Kidney epithelial cell (primary cell): Measurements from ENCODE around the gene AIFM3. TPM values are rescaled to one million over a fixed set of nuclear protein-coding genes. Genes with fewer than 3 reads are reported as not detected.
"Not testable (repeated sequence)": the region's sequence is repeated elsewhere in the genome, so short reads cannot be mapped to it uniquely, and the experiment has no call there.

Experiments used
- DNase-seq: peaks from one replicate; pipeline ENCODE4 v3.0.0-alpha.2; 2010; ENCODE audit warnings: low read depth
- H3K27me3 ChIP-seq: 2 replicates; pipeline ENCODE4 v1.6.0; 2011; ENCODE audit warnings: low read length; ENCODE audit not compliant: control insufficient read depth, insufficient read depth
- H3K36me3 ChIP-seq: 2 replicates; pipeline ENCODE4 v1.5.1; 2011; ENCODE audit warnings: low read length; ENCODE audit not compliant: control insufficient read depth, insufficient read depth
- H3K4me3 ChIP-seq: 2 replicates; pipeline ENCODE4 v1.5.1; 2011; ENCODE audit warnings: low read depth, mild to moderate bottlenecking, control low read depth, low read length
- total RNA-seq: library from RNA; depleted of rRNA; stranded (reverse); fragments of >200 nt; gene quantifications from 2 replicates; pipeline ENCODE4 v1.2.3, GENCODE V29; 2015
- TF ChIP-seq, protein P1 (sequence below): IDR thresholded peaks from 2 replicates; pipeline ENCODE4 v1.5.1; 2011; ENCODE audit warnings: mild to moderate bottlenecking, moderate library complexity, low read length, control low read depth, inconsistent platforms; ENCODE audit not compliant: insufficient read depth, poor library complexity, severe bottlenecking

AIFM3 gene
- total RNA-seq, 1 donor from 2014 or later, result 1.5 TPM

DNA sequence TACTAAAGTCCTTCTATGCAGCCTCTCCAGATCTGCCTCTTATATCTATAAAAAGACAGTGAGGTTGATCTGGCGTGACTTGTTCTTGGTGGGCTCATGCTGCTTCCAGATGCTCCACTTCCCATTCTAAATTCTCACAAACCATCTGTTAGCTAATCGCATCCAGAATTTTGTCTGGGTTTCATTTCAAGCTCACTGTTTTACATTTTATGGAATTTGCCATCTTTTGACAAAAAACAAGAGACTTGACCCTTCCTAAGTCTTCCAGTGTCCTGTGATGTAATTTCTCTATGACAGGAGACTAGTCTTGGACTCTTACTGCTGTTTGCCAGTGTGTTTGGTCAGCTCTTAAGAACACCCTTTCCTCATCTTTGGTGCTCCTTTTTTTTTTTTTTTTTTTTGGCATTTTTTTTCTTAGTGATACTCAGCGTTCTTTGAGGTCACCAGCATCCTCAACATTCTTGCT lies 26.8 kb upstream of the AIFM3 start:
- no peak for DNase-seq
- peaks cover 1% of the 10 kb centered on the region for H3K36me3 ChIP-seq
- TF ChIP-seq, protein P1, sequence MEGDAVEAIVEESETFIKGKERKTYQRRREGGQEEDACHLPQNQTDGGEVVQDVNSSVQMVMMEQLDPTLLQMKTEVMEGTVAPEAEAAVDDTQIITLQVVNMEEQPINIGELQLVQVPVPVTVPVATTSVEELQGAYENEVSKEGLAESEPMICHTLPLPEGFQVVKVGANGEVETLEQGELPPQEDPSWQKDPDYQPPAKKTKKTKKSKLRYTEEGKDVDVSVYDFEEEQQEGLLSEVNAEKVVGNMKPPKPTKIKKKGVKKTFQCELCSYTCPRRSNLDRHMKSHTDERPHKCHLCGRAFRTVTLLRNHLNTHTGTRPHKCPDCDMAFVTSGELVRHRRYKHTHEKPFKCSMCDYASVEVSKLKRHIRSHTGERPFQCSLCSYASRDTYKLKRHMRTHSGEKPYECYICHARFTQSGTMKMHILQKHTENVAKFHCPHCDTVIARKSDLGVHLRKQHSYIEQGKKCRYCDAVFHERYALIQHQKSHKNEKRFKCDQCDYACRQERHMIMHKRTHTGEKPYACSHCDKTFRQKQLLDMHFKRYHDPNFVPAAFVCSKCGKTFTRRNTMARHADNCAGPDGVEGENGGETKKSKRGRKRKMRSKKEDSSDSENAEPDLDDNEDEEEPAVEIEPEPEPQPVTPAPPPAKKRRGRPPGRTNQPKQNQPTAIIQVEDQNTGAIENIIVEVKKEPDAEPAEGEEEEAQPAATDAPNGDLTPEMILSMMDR, result no peak
- H3K27me3 ChIP-seq, result no peaks in the 10 kb centered on the region
- H3K4me3 ChIP-seq, result no peak overlapping the region

DNA sequence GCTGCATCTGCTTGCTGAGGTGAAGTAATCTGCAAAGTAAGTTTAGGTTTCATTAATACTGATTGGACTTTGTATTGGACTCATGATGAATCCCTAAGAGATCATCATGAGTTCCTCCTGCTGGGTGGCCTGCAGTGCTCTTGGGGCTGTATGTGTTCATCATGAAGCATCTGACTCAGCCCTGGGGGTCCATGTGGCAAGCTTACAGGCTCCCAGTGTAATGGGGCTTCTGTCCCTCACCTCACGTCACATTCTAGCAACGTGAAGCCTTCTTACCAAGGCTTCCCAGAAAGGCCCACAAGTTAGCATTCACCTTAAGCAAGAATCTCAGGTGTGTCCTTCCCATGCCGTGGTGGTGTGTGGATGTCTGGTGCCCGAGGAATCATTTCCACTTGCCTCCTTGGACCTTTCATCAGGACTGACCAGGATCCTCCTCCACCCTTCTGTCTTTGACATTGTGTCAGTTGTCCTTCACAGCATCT lies 26.1 kb upstream of the AIFM3 start:
- Histone ChIP-seq H3K4me3 (no peak overlapping the region), H3K27me3 (no peaks in the 10 kb centered on the region), H3K36me3 (peaks cover 1% of the 10 kb centered on the region)
- TF ChIP-seq, protein P1, result no peak
- no peak for DNase-seq

DNA sequence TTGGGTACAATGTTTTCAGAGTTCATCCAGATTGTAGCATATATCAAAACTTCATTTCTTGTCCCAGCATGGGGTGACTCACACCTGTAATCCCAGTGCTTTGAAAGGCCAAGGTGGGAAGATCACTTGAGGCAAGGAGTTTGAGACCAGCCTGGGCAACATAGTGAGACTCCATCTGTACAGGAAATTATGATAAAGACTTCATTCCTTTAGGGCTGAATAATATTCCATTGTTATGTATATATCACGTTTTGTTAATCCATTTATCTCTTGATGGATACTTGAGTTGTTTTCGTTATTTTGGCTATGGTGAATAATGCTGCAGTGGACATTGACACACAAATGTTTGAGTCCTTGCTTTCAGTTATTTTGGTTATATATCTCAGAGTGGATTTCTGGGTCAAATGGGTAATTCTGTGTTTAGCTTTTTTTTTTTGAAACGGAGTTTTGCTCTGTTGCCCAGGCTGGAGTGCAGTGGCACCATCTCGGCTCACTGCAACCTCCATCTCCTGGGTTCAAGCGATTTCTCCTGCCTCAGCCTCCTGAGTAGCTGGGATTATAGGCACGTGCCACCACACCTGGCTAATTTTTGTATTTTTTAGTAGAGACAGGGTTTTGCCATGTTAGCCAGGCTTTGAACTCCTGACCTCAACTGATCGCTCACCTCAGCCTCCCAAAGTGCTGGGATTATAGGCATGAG lies 24.7 kb upstream of the AIFM3 start:
- H3K36me3 ChIP-seq, H3K27me3 ChIP-seq, DNase-seq, H3K4me3 ChIP-seq: not testable (repeated sequence)

DNA sequence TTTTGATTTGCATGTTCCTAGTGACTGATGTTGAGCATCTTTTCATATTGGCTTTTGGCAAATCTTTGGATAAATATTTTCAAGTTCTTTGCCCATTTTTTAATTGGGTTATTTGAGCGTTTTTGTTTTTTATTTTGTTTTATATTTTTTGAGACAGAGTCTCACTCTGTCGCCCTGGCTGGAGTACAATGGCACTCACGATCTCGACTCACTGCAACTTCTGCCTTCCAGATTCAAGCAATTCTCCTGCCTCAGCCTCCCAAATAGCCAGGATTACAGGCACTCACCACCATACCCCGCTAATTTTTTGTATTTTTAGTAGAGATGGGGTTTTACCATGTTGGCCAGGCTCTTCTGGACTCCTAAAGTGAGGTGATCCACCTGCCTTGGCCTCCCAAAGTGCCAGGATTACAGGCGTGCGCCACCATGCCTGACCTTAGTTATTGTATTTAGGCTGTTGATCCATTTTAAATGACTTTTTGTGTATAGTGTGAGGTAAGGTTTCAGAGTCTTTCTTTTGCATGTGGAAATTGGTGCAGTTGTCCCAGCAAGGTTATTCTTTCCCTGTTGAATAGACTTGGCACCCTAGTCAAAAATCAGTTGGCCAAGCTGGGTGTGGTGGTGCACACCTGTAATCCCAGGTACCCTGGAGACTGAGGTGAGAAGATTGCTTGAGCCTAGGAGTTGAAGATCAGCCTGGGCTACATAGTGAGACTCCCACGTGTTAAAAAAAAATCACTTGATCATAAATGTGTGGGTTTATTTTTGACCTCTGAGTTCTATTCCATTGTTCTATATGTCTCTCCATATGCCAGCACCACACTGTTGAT lies 23.7 kb upstream of the AIFM3 start:
- Histone ChIP-seq H3K27me3 (no peaks in the 10 kb centered on the region), H3K36me3 (peaks cover under 1% of the 10 kb centered on the region), H3K4me3 (no peak overlapping the region)
- TF ChIP-seq, protein P1, result no peak
- DNase-seq, result no peak

DNA sequence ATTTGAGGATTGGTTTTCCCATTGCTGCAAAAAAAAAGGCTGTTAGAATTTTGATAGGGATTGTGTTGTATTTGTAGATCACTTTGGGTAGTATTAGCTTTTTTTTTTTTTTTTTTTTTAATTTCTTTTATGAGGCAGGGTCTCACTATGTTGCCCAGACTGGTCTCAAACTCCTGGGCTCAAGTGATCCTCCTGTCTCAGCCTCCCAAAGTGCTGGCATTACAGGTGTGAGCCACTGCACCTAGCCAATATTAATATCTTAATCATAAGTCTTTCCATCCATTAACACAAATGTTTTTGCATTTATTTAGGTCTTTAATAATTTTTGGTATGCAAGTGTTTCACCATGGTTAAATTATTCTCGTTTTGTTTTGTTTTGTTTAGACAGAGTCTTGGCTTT lies 23.0 kb upstream of the AIFM3 start:
- no peak for DNase-seq
- no peaks in the 10 kb centered on the region for H3K36me3 ChIP-seq
- no peak overlapping the region for H3K4me3 ChIP-seq
- no peaks in the 10 kb centered on the region for H3K27me3 ChIP-seq
- TF ChIP-seq, protein P1, result no peak

DNA sequence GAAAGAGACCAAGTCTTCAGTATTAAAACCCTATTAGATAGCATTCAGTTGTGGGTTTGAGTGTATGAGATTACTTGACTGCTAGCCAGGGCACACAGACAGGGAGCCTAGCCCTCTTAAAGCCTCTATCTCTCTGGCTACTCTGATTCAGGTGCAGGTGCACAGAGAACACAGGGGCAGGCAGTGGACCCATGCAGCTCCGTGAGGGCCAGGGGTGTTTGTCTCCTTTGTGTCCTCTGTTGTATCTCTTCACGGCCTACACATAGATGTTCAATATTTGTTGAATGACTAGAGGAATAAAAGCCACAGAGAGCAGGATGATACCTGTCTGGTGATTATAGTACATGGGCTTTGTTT lies 21.5 kb upstream of the AIFM3 start:
- DNase-seq, result no peak
- Histone ChIP-seq H3K4me3 (no peak overlapping the region), H3K27me3 (no peaks in the 10 kb centered on the region), H3K36me3 (peaks cover 1% of the 10 kb centered on the region)
- TF ChIP-seq, protein P1, result no peak
